GM18520 (cell line): ENCODE results near the gene TTC39B.

Experiments used
- ATAC-seq: cut with Tn5 transposase; IDR thresholded peaks from one replicate; pipeline ENCODE4 v1.9.1; 2021; ENCODE audit not compliant: unreplicated experiment

Gene TTC39B

DNA sequence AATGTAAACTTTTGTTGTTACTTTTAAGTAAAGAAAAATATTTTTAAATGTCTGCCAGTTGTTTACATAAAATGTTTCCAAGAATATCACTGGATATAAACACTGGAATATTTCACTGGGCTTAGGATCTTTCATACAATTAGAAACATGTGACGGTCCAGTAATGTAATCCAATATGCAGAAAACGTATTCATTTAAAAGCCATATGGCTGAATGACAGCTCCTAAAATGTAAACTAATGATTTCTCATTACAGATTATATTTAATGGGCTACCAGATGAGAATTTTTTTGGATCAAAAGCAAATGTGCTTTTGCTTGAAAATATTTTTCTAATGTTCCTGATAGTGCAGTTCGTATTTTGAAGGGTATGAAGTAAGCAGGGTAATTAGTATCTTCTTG, 124.3 kb downstream of the TTC39B start:
- no peak for ATAC-seq

DNA sequence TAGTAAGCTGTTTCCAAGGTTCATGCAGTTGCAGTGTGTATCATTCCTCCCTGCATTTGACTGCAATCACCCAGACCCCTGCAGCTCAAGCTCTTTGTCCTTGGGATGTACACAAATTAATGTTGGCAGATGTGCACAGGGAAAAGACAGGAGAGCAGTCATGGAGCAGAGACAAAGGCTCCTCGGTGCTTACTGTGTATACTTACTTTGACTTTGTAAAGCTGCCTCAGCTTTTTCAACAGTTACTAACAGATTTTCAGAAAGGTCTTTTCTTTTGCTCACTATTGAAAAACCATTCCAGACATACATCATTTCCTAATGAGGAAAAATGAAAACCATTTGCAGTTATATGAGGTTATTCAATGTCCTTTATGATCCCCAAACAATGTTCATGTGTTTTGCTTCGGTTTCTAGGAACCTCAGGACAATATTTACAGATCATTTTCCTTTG, 124.9 kb downstream of the TTC39B start:
- ATAC-seq = no peak

DNA sequence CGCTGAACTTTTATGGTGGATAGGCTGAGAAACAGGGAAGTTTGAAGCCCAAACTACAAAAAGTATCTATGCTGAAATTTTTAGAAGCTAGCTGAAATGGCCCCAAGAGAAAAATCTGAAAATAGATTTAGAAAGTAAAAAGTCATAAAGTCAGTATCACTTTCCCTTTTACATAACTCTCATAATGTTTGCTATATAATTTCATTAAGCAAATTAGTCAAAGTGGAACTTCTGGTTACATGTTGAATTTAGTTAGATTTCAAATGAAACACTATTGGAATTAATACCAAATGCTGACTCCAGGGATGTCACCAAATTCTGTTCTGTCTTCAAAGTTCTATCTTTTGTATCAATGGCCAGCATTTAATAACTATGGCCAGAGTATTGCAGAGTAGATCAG, 126.9 kb downstream of the TTC39B start:
- no peak for ATAC-seq

DNA sequence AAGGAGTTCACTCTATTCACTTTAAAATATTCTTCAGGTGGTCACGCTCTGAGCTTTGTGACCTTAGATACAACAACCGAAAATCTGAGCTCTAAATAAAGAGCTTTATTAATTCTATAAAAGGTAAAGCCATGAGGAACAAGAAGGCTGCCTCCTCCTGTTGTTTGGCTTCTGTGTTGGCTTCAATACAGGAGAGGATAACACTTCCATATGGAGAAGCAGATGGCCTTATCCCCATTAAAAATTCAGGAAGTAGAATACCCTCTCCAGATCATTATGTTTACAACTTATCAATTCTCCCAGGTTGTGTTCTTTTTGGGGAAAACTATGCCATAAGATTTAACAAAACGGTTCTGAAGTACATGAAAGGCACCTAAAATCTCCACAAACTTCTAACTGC, 128.4 kb downstream of the TTC39B start:
- ATAC-seq = no peak

DNA sequence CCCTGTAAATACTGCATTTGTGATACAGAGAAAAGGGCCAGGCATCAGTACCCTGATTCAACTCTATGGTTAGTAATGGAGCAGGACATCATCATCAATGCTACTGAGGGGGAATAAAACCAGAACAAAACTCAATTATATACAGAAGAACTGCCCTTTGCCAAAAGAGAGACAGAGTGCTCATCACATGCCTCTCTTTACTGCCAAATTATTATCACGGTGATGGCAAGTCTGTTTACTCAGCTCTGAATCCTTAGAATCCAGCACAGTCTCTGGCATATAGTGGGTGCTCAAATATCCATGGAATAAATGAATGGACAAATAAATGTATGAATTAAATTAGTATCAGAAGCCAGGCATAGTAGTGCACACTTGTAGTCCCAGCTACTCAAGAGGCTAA, 130.2 kb downstream of the TTC39B start:
- no peak for ATAC-seq

DNA sequence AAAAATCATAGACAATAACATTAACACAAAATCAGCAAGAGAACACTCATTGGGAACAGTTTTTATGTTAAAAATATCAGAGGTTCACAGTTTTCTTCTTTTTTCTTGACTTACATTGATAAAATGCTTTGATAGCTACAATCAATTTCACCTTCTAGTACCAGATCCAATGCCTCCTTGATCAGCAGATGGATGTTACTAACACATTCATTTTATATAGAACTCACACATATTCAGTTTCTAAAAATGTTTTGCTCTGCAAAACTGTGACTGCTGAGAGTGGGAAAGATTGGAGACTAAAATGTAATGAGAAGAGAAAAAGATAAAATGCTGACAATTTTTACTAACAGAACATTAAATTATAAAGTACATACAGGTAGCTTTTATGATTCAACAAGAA, 143.1 kb downstream of the TTC39B start:
- no peak for ATAC-seq

DNA sequence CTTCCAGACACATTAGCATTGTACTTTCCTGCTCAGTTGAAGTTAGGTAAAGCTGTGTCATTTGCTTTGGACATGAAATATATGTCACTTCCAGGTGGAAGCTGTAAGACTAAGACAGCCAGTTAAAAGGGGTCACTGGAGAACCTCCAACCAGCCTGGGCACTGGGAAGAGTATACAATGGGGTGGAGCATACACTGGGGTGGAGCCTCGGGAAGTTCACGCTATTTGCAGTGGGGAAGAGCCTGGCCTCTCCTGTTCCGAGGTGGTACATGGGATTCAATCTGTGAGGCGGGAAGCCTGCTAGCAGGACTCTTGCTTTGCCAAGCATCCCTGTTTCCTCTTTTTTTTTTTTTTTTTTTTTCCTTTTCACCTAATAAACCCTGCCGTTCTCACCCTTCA, 145.3 kb downstream of the TTC39B start:
- ATAC-seq = no peak

DNA sequence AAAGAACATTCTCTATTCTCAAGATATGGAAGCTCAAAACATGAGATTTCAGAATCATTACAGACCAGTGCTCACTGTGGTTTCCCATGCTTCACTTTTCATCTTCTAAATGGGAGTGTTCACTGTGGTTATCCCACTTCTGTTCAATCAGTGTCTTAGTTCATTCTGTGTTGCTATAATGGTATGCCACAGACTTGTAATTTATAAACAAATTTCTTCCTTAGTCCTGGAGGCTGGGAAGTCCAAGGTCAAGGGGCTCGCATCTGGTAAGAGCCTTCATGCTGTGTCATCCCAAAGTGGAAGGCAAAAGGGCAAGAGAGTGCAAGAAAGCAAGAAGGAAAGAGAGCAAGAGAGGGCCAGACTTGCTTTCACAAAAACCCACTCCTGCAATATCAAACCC, 146.3 kb downstream of the TTC39B start:
- no peak for ATAC-seq

DNA sequence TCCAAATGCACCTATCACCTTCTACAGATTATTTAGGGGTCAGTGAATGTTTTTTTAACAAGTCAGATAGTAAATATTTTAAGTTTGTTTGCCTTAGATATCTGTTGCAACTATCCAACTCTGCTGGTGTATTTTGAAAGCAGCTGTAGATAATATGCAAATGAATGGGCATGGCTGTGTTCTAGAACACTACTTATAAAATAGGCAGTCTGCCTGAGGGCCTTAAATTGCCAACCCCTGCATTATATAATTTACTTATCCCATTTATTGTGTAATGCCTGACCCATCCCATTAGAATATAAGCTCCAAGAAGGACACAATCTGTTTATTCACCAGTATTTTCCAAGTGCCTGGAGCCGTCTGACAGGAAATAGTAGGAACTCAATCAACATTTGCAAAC, 149.0 kb downstream of the TTC39B start:
- ATAC-seq = no peak

DNA sequence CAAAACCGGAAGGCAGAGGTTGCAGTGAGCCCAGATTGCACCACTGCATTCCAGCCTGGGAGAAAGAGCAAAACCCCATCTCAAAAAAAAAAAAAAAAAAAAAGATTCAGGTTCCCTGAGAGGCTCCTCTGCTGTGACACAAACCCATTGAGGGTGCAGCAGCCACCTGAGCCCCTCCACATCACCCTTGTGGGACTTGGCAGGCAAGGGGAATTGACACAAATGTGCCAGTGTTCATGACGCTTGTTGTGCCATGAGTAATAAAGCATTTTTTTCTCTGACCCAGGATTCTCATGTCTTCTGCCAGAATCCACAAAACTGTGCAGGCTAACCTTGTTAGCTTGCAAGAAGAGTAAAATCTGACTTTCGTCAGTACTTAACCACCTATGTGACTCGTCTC, 149.6 kb downstream of the TTC39B start:
- no peak for ATAC-seq

DNA sequence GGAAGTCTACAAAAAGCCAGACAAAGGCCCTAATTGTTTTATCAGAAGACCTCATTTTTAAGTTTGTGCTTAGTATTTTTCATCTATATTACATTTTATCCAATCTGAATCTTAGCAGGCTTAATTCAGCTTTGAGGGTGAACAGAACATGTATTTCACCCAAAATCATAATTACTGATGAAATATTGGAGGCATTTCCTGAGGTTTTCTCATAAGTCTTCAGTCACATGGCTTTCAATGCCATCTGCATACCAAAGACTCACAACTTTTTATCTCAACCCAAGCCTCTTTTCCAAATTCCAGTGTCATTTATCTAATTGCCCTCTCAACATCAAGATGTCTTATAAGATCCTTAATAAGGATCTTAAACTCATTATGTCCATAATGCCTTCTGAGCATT, 150.8 kb downstream of the TTC39B start:
- ATAC-seq = no peak

DNA sequence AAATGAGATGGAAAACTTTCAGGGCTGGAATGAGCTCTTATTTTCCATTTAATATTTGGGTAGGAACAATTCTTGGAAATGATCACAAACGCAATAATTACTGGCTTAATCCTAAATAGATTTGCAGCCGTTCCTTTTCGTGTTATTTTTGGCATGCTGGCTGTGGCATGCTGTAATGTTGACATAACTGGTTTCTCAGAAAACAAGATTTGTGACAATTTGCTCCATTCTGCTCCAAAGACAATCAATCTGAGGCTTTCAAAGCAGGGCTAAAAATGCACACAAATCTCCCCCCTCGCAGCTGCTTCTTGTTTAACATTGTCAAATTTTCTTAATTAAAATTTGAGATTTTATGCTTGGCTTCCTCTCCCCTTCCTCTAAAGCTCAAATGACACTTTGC, 151.2 kb downstream of the TTC39B start:
- ATAC-seq = no peak

DNA sequence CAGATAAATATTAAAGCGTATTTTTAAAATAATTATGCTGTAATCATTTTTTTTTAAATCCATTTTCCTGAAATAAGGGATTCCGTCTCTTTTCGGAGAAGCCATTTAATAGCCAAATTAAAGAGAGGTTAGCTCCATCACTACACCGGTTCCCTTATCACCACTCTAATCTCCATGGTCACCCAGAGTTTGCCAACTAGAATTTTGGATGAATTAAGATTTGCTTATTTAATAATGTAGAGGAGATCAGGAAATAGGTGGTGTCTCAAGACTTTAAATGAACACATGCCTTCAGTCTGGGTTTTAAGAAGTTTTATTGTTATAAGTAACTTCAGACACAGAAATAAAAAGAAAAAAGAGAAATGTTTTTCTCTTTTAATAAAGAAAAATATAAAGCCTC, 151.7 kb downstream of the TTC39B start:
- no peak for ATAC-seq

DNA sequence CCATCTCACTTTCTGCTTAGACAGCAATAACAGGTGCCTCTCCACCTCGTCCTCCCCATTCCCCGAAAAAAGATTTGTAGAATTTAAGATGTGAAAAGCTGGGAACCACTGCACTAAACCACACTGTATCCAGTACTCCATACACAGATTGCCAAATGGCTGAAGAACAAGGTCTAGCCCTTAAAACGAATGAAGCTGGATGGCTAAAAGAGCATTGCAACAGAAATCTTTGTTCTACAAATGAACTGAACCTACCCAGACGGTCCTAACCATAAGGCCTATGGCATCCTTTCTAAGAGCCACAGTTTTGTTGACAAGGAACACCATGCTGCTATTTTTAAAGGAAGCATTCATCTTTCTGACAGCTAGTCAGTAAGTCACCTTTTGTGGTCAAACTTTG, 152.3 kb downstream of the TTC39B start:
- ATAC-seq = no peak

DNA sequence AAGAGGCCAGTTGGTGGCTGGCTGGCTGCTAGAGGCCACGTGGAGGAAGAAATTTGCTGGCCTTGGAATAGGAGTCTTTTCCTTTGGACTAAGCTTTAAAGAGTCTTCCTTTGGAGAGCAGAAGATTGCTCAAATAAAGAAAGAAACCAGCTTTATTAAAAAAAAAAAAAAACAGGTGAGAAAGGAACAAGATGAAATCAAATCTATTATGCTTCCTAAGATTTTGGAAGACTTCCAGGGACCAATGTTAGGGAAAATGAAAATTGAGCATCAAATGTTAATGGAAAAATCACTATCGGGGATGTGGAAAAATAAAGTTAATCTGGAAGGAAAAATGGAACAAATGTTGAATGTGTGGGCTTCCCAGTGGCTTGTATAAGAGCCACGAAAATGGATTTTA, 153.1 kb downstream of the TTC39B start:
- no peak for ATAC-seq

DNA sequence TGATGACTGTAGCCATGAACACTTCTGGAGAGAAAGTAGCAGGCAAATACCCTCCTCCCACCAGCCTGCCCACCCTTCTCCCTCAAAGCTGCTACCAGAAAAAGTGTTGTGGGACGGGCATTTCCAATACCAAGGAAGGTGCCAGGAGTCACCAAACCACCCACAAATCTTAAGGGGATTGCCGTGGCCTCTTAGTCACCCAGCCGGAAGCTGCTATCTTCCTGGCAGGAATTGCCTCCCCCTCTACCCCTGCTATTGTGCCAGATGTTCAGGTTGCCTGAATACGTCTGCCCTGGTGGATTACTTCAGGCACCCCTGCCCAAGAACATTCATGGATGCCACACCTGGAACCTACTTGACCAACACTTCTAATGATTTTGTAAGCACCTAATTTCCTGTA, 156.1 kb downstream of the TTC39B start:
- ATAC-seq = no peak

DNA sequence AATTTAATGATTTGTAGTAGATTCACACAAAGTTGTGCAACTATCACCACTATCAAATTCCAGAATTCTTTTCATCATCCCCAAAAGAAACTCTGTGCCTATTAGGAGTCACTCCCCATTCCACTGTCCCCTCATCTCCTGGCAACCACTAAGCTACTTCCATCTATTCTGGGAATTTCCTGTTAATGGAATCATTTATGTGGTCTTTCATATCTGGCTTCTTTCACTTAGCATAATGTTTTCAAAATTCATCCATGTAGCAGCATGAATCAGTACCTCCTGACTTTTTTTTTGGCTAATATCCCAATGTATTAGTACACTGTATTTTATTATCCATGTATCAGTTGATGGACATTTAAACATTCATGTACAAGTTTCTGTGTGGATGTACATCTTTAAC, 157.6 kb downstream of the TTC39B start:
- ATAC-seq = no peak

DNA sequence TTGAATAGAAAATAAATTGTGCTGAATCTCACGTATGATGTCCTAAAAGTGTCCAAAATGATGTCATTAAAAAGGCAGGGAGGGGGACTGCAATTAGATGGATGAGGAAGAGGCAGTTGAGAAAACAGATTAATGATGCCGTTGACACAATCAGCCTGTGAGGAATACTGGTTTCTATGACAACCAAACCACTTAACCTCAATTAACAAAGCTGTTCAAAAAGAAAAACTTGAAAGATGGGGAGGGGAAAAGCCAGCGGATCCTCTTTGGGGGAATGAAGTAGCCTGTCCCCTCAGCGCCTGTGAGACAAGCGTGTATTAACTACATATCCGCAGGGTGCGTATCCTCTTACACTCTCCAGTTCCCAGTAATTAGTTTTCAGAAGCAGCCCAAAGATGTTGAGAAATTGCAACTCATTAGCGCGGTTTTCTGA, 160.7 kb downstream of the TTC39B start:
- ATAC-seq = no peak

DNA sequence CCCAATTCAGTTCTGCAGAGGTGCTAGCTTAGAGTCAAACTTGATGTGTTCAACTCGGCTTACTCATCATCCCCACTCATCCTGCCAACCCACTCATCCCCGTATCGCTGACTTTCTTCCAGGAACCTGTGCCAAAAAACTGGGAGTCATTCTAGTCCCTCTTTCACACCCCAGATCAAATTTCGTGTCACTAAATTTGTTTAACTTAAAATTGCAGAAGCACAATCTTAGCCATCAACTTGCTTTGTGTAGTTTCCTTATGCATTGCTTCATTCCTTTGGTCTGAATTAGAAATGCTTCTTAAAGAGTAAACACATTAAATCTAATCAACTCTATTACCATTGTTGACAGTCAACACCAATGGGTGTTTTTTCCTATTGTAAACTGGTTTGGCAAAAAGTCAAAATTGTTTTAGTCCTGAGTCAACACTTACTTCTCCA, 162.4 kb downstream of the TTC39B start:
- ATAC-seq = no peak

DNA sequence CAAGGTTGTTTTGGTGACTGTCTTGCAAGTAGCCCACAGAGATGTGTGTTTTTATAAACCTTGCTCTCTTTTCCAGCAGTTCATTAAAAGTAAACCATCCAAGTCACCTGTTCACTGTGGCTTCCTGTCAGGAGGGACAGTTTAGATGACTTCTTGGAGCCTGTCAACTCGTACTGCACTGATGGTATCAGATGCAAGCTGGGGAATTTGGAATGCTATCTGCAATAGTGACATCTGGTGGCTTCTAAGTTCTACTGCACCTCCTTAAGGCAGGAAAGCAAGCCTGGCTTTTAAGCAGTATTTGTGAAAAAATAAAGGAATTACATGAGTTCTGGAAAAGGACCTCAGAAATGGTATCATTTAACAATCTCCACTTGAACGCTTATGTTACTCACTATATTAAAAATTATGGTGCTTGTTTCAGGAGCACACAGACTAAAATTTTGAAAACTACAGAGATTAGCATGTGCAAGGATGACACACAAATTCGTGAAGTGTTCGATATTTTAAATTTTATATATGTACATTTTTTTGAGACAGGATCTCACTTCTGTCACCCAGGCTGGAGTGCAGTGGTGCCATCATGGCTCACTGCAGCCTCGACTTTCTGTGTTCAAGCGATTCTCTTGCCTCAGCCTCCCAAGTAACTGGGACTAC, 164.0 kb downstream of the TTC39B start:
- ATAC-seq = peak; percentile 91

DNA sequence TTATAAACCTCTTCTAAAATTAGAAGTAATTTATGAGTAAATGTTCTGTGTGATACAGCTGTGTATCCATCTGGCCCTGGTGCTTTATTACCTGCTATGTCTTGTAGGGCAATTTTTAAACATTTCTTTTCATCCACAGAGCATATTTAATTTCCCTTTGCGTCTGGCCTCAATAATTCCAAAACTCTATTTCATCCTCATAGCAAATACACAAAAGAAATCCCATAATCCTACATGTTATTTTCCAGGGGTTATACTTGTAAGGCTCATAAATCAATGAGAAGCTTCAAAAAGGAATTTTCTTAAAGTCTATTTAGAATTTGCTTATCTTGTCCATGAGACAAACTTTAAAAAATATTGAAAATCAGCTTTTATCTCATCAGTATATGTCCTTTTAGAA, 167.0 kb downstream of the TTC39B start:
- no peak for ATAC-seq

DNA sequence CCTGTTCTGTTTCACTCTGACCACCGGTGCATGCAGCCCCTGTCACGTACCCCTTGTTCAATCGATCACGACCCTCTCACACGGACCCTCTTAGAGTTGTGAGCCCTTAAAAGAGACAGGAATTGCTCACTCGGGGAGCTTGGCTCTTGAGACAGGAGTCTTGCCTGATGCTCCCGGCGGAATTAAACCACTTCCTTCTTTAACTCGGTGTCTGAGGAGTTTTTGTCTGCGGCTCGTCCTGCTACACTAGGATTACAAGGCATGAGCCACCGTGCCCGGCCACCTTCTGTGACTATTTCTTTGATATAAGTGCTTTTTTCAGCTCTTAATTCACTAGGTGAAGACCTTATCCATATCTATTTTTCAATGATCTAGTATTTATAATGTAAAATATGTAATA, 167.5 kb downstream of the TTC39B start:
- no peak for ATAC-seq

DNA sequence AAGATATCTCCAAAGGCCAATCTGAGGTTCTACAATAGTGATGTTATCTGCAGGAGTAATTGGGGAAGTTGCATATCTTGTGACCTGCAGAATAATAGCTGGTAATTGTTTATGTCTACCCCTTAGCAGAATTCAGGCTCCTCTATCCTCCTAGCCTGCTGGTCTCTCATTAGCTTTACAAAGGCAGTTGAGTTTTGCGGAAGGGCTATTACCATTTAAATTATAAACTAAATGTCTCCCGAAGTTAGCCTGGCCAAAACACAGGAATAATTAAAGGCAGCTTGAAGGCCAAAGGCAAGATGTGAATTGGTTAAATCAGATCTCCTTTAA, 168.7 kb downstream of the TTC39B start:
- no peak for ATAC-seq
